Suppressor macrophage (primary cell): ENCODE measurements around the gene MAFB.

Source experiments
- DNase-seq, 4 experiments: peaks; one replicate each; pipeline ENCODE4 v3.0.0-alpha.2; 2020 to 2022
- total RNA-seq, 17 experiments: gene quantifications; one replicate each; lab custom pipeline; 2026; ENCODE audit warnings: mixed read lengths in 6 of 17, inconsistent platforms in 3 of 17; lab: John Stamatoyannopoulos, UW

The MAFB gene
- 48.8 to 501 (median 146) reads per million in 17 experiments for total RNA-seq

DNA sequence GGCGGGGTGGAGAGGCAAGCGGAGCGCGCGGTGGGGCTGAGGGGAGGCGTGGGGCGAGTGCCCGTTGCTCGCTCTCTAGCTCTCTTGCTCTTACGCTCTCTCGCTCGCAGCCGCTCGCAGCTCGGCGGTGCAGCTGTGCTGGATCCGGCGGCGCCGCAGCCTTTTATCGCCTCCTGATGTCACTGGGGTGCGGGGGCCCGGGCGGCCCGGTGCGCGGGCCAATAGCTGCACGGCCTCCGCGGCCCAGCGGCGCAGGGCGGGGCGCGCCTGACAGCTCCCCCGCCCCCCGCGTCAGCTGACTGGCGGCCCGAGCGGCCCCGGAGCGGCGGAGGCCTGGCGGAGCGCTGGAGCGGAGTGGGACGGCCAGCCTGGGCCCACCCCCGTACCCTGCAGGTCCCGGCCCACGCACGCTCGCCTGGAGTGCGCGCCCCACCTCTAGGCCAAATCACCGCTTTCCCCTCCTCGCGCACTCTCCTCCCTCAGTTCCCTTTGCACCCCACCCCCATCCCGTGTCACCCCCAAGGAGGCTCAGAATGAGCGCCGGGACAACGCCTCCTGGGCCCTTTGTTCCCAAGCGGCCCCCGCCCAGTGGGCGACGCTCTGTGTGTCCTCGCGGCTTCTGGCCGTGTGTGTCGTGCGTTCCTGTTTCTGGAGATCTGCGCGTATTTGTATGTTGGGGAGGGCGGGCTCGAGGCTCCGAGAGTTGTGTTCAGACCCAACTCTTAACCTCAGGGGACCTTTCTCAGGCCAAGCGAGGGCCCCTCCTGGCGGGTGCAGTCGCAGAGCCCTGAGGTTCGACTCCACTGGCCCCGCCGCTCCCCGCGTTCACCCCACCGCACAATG lies at the start of gene MAFB:
MAFB (minus strand) TSS at position 137 of the 843 bp plus-strand sequence. CDS start 386 bp downstream, outside the sequence.
- DNase-seq, result peak; percentile 98 to 100 (median 99)

DNA sequence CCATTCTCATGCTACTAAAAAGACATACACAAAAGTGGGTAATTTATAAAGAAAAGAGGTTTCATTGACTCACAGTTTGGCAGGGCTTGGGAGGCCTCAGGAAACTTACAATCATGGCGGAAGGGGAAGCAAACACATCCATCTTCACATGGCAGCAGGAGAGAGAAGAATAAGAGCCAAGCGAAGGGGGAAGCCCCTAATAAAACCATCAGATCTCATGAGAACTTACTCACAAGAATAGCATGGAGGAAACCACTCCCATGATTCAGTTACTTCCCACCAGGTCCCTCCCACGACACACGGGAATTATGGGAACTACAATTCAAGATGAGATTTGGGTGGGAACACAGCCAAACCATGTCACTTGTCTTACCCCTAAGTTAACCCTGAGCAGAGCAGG lies 47.4 kb upstream of the MAFB start:
- peak in 1 of 4 experiments; percentile 22 for DNase-seq

DNA sequence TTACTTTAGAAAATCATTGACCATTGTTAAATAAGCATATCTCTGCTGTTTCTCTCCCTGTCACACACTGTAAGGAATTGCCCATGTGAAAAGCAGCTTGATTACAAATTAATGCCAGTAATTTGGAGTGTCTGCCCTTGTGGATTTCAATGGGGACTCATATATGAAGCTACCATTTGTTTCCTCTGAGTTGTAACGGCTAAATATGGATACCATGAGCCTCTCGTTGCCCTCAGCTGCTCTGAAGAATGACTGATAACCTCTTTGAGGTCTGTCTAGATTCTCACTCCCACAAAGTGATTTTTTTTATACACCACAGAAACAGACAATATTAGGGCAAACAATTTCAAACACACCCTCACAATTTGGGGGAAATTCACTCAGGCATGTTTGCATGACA lies 40.0 kb upstream of the MAFB start:
- no peak for DNase-seq

DNA sequence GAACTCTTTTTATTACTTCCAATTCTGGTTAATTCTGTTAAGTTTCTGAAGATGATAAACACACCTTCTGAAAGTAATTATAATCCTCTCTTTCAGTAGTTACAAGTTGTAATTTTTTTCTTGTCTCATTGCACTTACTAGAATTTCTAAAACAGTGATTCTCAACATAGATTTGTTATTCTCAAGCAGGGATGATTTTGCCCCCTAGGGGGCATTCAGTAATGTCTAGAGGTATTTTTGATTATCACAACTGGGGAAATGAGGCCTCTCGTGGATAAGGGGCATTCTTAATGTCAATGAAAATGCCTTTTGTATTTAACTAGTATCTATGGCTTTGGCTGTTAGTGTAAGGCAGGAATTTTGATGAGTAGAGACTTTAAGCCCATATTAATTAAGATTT lies 39.4 kb upstream of the MAFB start:
- no peak for DNase-seq

DNA sequence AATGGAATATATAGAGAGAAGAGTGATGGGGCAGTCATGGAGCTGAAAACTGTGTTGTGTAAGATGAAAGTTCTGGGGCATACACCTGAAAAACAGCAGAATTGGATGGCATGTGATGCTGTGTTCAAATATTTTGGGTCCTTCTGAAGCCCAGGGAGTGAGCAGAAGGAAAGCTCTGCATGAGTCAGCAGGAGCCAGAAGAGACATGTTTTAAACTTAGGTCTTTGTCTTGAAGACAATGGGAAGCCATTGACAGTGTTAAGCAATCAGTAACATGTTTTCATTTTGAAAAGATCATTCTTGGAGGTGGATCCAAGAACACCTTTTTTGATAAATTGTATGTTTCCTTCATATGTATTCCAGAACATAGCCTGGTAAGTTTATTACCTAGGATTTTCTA lies 38.9 kb upstream of the MAFB start:
- DNase-seq, result no peak

DNA sequence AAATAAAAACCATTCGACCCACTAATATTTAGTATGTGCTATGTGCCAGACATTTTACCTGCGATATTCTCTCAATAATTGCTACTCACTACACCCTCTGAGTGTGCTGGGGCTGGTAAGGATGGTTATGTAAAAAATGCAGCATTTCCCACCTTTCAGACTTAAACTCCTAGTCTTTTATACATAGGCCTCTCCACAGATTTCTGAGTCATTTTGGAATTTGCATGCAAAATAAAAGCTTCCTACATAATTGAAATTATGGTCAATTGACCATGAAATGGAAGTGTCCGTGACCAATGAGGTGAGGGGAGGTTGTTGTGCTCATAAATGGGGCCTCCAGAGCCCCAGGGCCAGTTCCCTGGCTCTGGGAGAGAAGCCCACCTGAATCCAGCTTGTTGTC lies 37.7 kb upstream of the MAFB start:
- DNase-seq, result no peak

DNA sequence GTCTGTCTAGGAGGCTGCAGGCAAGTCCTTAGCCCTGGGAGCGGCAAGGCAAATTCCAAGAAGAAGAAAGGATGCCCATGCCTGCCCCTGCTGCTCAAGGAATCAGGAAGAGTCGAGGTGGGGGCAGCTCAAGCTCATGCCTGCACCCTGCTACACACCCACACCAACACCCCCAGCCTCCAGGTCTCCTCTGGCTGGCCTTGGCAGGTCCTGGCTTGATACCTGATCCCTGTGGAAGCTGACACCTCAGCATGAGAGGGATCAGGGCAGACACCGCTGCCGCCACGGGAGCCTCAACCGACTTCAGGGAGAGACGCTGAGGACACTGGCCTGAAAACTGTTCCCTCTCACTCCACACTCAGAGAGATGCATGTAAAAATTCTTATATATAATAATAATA lies 35.5 kb upstream of the MAFB start:
- DNase-seq, result no peak

DNA sequence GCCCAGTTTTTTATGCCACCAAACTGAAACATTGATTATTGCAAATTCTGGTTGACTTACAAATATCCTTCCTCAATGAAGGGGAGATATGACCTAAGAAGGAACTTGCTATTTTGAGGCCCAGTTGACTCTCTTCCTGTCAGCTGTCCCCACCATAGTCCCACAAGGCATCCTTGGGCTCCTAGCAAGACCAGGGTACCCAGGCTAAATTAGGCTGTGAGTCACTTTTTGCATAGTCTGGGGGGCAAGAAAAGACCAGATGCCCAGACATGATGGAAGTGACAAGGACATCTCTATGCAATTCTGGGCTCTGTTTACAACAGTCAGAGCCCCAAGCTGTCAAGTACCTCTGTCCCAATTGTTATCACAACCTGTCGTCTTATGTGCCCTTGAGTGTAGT lies 31.8 kb upstream of the MAFB start:
- peak in 3 of 4 experiments; percentile 20 to 36 (median 20) for DNase-seq

DNA sequence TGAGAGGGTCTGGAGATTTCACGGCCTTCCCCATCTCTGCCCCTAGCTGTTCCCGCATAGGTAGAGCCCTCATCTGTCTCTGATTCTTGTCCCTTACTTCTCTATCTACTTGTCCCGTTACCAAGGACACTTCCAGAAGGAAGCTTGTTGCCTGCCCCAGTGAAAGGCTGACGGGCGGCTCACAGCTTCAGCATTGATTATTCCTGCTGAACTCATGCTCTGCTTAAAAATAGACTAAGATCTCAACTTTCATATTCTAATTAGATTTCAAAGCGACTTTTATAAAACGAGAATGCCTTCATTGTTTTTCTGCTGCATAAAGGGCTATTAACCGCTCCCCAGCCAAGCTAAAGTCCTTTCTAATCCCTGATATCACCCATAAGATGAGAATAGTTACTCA lies 31.1 kb upstream of the MAFB start:
- no peak for DNase-seq

DNA sequence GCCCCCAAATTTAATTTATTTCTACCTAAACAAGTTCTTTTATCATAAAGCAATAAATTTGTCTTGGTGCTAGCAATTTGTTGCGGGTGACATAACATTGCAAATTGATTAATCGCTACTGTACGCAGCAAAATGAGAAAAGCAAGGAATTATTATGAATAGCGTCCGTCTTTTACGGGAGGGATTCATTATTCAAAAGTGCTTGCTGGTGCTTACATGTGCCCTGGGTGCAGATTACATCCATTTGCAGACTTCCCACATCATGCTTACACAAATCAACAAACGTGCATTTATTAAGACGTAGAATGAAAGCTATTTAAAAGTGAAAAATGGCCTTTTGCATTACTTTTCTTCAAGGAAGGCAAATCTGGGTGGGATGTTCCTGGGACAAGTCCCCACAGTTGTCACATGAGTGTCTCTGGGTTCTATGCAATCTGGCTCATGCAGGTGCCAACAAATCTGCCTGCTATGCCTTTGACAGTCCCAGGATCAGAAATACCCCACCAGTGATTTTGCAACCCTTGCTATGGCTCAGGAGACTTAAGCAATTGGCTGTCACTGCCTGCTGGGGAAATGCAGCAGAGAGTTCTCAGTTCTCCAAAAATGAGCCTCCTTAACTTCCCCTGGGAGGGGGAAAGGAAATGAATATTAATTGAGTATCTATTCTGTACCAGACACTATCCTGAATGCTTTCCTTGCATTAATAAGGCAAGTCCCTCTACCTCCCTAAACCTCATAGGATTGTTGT lies 30.1 kb upstream of the MAFB start:
- DNase-seq, result peak; percentile 72 to 90 (median 84)

DNA sequence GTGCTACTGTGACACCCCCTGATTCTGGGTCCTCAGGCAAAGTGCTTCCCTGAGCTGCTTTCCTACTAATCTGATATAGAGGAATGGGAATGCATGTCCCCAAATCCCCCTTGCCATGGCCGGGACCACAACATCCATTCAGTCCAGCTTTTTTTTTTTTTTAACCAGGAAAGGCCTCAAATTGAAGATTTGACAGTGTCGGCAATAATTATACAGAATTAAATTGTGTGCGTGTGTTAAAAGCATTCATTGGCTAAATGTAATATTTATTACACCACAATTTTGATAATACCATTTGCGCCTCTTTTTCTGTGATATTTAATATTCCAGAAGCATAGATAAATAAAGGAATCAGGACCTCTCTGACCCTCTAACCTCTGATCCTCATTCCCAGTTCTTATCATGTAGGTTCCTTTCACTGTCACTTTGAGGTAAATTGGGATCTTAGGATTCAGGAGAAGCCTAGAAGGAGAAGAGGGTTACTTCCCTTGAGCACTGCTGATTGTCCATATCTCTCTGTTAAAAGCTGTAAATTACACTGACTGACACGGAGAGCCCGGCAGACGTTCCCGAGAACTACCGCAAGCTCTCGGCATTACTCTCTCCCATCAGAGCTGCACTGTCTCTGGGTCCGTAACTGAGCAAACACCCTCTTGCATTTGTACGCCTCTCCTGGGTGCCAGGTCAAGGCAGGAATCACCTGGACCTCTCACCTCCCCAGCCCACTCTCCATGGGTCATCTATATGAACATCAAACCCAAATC lies 29.4 kb upstream of the MAFB start:
- DNase-seq, result no peak

DNA sequence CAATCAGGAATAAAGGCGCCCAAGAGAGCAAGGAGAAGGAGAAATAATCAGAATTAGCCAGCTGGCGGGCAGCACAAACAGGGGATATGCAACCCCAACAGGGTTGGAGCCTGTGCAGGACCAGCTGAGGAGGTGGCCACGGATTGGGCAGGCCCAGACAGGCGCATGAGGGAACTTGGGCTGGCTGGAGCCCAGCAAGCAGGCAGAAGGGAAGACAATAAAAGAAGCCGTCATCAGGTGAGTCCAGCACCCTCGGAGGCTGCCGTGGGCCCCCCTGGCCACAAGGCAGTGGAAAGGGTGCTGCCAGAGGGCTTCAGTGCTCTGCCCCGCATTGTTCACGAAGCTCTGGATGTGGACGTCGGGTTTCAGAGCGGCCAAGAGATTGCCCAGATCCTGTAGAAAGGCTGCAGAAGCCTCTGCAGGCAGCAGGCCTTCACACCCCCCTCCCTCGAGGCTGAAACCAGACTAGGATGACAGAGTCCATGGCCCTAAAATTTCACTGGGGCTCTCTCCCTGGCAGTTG lies 28.4 kb upstream of the MAFB start:
- DNase-seq, result no peak

DNA sequence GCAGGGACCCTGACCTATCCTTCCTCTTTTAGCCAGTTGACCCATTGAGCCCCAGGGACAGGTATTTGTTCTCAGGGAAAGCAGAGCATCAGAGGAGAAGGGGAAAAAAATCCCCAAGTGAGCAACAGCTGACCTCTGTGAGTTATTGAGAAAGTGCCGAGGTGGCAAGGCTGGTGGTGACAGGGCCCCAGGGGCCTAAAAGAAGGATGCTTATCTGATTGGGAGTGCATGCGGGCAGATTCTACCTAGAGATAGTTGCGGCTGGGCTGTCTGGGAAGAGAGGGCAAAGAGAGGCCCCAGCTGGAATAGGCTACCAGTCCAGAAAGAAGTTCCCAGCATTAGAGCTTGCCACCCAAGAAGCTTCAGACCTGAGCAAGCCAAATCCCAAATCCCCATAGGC lies 26.5 kb upstream of the MAFB start:
- no peak for DNase-seq

DNA sequence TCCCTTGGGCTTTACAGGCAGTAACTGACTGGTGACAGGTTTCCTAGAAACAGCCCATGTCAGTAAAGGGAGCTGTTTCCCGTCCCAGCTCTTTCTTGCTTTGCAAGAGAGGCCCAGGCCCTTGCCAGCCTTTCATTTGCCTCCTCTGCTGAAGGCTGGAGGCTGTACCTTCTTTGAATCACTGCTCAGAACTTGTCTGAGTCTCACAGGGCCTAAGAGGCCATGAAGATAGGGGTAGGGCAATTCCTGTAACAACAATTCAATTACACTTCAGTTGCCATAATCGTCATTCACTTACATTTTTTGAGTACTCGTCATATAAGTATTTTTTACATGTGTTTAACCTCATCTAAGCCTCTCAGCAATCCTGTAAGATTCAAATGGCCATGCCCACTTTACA lies 25.9 kb upstream of the MAFB start:
- no peak for DNase-seq

DNA sequence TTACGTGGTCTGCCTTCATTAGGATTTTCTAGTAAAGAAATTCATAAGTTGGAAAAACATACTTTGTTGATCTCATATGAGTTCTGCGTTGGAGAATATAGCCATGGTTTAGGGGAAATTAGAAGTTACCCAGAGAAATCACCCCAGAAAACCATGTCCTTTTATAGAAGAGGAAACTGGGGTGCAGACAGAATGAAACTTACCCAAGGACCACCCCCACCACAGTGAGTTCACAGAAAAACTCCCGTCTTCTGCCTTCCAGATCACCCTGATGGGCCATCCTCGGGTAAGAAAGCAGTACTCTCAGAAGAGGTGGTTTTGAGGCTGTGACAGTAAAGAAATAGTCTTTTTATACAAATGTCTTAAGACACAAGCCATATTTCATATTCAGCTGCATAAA lies 25.1 kb upstream of the MAFB start:
- no peak for DNase-seq

DNA sequence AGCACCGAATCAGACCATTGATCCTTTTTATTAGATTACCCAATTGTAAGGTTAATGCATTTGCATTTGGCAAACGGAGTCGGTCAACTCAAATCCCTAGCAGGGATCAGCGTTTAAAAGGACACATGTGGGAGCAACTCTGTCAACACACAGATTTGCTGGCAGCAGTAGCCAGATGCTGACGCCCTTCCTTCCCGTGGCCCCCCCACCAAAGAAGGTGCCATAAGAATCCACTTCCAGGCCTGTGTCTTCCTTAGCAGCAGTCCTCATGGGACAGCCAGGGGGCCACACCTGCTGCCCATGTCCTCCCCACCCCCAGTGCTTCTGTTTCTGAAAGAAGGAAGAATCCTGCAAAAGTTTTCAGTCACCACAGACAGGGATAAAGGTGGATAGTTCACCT lies 24.5 kb upstream of the MAFB start:
- no peak for DNase-seq

DNA sequence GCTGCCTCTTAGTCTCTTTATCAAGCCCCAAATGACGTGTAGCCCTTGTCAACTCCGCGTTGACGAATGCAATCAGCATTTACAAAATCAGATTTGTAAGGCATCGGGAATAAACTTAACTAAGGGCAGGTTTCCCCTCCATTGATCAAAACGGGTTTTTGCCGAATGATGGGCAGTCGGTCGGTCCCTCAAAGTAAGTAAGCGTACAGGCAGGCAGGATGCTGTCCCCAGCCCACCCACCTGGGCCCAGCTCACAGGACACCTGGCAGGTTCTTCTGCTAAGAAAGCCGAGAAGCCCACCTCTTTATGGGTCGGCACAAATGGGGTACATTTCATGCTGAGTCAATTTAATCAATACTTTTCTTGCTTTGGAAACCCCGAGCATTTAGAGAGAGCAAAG lies 22.0 kb upstream of the MAFB start:
- no peak for DNase-seq

DNA sequence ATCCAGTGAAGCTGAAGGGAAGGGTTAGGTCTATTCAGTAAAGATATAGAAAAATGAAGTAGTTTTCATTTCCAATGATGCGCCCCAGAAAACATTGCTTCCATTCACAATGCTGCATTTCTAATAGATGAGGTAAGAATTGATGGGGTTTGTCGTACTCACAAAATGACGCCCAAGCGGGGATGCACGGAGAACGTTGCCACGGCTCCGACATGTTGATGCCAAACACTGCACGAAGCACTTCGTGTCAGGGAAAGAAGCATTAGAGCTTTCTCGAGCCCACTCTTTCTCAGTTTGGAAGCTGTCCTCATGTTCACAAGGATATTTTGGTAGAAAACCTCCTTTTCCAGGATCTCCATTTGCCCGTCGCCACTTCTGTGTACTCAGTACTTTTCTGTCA lies 21.6 kb upstream of the MAFB start:
- no peak for DNase-seq

DNA sequence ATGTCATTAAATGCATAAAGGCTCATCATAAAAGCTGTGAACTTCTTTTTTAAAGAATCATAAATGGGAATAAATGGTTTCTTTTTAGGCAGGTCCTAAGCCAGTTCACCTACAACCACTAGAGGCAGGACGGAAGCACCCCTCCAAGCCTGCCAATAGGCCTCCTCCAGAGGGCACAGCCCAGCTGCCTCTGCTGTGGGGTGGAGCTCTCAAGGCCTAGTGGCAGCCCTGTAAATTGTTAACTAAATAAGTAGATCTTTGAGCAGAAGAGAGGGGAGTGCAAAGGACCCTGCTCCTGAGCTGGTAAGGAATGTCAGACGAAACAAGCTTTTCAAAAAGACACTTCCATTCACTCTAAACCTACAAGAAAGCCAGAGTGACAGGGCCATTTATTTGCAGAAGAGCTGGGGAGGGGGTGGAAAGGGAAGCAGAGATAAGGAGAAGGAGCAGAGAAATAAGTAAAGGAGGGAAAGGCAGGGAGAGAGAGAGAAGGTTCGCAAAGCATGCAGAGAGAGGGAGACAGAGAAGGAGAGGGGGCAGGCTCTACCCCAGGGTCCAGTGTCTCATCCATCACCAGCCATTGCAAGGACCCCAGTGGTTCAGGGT lies 18.0 kb upstream of the MAFB start:
- no peak for DNase-seq

DNA sequence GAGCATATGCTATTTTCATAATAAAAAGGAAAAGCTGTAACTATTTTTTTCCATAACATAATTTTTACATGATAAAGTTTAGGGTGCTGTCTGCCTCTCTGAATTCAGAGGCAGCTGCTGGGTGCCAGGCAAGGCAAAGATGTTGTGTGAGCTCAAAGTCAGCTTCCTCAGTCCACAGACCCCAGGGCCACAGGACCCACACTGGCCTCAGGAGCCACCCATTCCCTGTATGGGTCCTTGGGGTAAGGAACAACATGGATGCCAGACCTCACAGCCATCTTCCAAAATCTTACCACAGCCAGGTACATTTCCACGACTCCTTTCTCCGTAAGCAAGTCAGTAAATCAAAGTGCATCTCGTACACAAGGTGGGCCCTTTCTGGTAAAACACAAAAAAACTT lies 16.4 kb upstream of the MAFB start:
- DNase-seq, result no peak

DNA sequence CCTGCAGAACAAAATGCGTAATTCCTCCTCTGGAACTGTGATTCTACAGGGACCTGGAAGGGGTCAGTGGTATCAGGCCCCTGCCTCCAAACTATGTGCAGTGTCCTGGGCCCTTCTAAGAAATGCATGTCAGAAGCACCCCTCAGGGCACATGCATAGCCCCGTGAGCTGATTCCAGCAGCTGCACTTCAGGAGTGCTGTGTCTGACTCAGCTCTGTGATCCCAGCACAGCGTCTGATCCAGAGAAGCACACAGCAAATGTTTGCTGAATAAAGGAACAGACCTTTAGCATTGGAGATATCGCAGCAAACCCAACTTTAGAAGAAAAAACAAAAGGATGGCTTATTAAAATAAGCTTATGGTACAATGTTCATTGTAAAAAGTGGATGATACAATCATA lies 15.8 kb upstream of the MAFB start:
- DNase-seq, result no peak

DNA sequence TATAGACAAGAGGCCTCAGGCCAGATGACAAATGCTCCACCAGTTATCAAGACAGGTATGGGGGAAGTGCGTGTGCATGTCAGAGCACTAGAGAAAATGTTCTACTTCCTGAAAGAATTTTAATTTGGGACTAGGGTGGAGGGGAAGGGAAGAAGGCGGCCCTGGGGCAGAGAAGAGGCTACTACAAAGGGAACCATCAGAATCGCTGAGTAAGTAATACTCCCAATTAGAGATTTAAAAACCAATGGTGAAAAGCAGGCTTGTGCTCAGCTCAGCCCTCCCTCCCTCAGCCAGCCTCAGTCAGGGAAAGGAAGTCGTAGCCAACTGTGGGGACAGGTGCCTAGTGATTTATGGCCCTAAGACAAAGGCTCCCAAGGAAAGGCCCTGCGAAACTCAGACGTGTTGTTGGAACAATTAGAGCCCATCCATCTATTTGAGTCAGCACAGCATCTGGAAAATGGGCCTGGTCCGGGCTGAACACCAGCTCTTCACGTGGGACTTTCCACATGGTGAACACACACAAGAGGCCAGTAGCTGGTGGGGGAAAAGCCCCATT lies 15.0 kb upstream of the MAFB start:
- DNase-seq, result peak; percentile 24 to 66 (median 51)
